Mucosa of descending colon (tissue), 3 donors: ENCODE results near the gene LRP1B. TPM values are rescaled to one million over a fixed set of nuclear protein-coding genes. Genes with fewer than 3 reads are reported as not detected.

Experiments
- ATAC-seq: fragments of 200-7000 bp; cut with Tn5 transposase; one replicate; pipeline ENCODE4 v1.9.1; 2020; ENCODE audit warnings: mild to moderate bottlenecking, moderate library complexity
- DNase-seq, 3 donors: peaks; one replicate each; pipeline ENCODE4 v3.0.0-alpha.2; 2020
- H3K36me3 ChIP-seq: fragments of 200-600 bp; one replicate; pipeline ENCODE4 v1.8.0; 2021; ENCODE audit warnings: low read depth, mild to moderate bottlenecking
- H3K4me1 ChIP-seq: fragments of 200-600 bp; one replicate; pipeline ENCODE4 v1.8.0; 2021; ENCODE audit warnings: low read depth, mild to moderate bottlenecking
- H3K4me3 ChIP-seq: fragments of 200-600 bp; one replicate; pipeline ENCODE4 v1.8.0; 2021; ENCODE audit warnings: mild to moderate bottlenecking
- H3K9me3 ChIP-seq: fragments of 200-600 bp; one replicate; pipeline ENCODE4 v1.8.0; 2021; ENCODE audit warnings: mild to moderate bottlenecking
- CTCF ChIP-seq: fragments of 200-600 bp; IDR thresholded peaks from one replicate; pipeline ENCODE4 v1.8.0; 2022; ENCODE audit warnings: antibody characterized with exemption, mild to moderate bottlenecking
- intact Hi-C, 2 donors: fragments of 100-400 bp; cut with DNase I in 1 of 2; cut with micrococcal nuclease in 1 of 2; formaldehyde crosslinking; loops; one replicate each; pipeline versions ENCODE4 v1.11.0 to v1.11.1; 2022; cut with DNase I, micrococcal nuclease
- total RNA-seq, 3 donors: library from RNA; stranded (reverse); fragmentation: NEBNext Ultra II Directional in 2 of 3; extraction: Animal tissue kit (Norgen Biotek cat#: 25700) in 2 of 3; gene quantifications; one replicate each; pipeline versions ENCODE4 v1.2.1 to v1.2.4, GENCODE V29; 2021 to 2023
- donor health status: DM: no; HTN: no; CAD: no; lungs with moderate emphysema.
- donor health status: DM: no; HTN: no; CAD: no.
- donor health status: DM: no; HTN: yes; CAD: no.

Gene LRP1B
- total RNA-seq, 3 donors from 2014 or later, result 0.12 to 1.6 (median 0.20) TPM

- no peaks in the 10 kb centered on the region for H3K36me3 ChIP-seq
- no peak for TF ChIP-seq CTCF
- H3K4me1 ChIP-seq, result no peaks in the 10 kb centered on the region
- no peak for DNase-seq
- H3K4me3 ChIP-seq, result no peak overlapping the region
- H3K9me3 ChIP-seq, result no peaks in the 10 kb centered on the region
- intact Hi-C loops, result no loop called here
- no peak for ATAC-seq
Measured at GRCh38 chr2:140489193-140489592, 1641.6 kb downstream of the LRP1B start.

GRCh38 chr2:140481136-140481535 lies 1649.7 kb downstream of the LRP1B start:
- Histone ChIP-seq H3K36me3 (no peaks in the 10 kb centered on the region), H3K4me1 (no peaks in the 10 kb centered on the region), H3K4me3 (no peak overlapping the region), H3K9me3 (no peaks in the 10 kb centered on the region)
- intact Hi-C loops, result no loop called here
- ATAC-seq (no peak), DNase-seq (no peak)
- no peak for TF ChIP-seq CTCF

- no peaks in the 10 kb centered on the region for H3K36me3 ChIP-seq
- DNase-seq (no peak), ATAC-seq (no peak)
- no peak overlapping the region for H3K4me3 ChIP-seq
- H3K9me3 ChIP-seq, result no peaks in the 10 kb centered on the region
- no peak for TF ChIP-seq CTCF
- H3K4me1 ChIP-seq, result no peaks in the 10 kb centered on the region
- intact Hi-C loops, result no loop called here
Measured at GRCh38 chr2:140473851-140474250, 1657.0 kb downstream of the LRP1B start.

GRCh38 chr2:140472676-140473075 lies 1658.1 kb downstream of the LRP1B start:
- intact Hi-C loops, result no loop called here
- TF ChIP-seq CTCF, result no peak
- H3K9me3 ChIP-seq, result no peaks in the 10 kb centered on the region
- ATAC-seq, result no peak
- H3K4me1 ChIP-seq, result no peaks in the 10 kb centered on the region
- no peak for DNase-seq
- H3K4me3 ChIP-seq, result no peak overlapping the region
- H3K36me3 ChIP-seq, result no peaks in the 10 kb centered on the region

- no peak for TF ChIP-seq CTCF
- DNase-seq (no peak), ATAC-seq (no peak)
- H3K9me3 ChIP-seq, result no peaks in the 10 kb centered on the region
- no peaks in the 10 kb centered on the region for H3K4me1 ChIP-seq
- H3K4me3 ChIP-seq, result no peak overlapping the region
- intact Hi-C loops, result no loop called here
- H3K36me3 ChIP-seq, result no peaks in the 10 kb centered on the region
Measured at GRCh38 chr2:140465301-140465700, 1665.5 kb downstream of the LRP1B start.

- H3K9me3 ChIP-seq, result no peaks in the 10 kb centered on the region
- DNase-seq (no peak), ATAC-seq (no peak)
- no peaks in the 10 kb centered on the region for H3K36me3 ChIP-seq
- TF ChIP-seq CTCF, result no peak
- intact Hi-C loops, result no loop called here
- no peak overlapping the region for H3K4me3 ChIP-seq
- H3K4me1 ChIP-seq, result no peaks in the 10 kb centered on the region
Measured at GRCh38 chr2:140462990-140463389, 1667.8 kb downstream of the LRP1B start.
